GM18526 (cell line): ENCODE results near the gene XDH.

Experiments
- POLR2A ChIP-seq: IDR thresholded peaks from 3 replicates; pipeline ENCODE4 v1.6.1; 2011; ENCODE audit not compliant: insufficient read length; ENCODE audit errors: extremely low read depth

XDH gene

DNA sequence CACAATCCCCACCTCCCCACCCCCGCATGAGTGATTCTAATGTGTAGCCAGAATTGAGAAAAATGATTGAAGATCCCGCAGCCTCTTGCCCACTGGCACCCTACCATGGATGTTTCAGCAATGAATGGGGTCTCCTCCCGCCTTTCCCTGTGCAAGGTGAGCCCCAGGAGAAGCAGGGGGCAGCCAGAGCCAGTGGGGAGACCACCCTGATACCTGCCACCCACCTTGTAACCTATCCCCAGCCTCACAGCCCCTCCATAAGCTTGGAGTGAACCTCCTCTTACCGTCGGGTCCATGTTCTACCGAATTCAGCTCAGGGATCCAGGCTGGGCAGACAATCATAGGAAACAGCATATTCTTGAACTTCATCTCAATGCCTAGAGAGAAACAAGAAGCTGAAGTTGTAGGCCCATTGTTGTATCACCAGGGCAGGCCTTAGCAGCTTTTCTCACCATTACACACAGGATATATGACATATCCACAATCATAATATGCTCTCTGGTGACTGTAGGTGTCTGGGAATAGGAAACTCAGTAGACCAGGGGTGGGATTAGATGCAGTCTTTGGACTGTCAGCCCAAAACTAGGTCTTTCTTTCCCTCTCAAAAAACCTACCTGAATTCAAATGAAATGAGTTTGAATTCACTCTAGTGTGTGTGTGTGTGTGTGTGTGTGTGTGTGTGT lies 30.9 kb downstream of the XDH start:
- no peak for TF ChIP-seq POLR2A

DNA sequence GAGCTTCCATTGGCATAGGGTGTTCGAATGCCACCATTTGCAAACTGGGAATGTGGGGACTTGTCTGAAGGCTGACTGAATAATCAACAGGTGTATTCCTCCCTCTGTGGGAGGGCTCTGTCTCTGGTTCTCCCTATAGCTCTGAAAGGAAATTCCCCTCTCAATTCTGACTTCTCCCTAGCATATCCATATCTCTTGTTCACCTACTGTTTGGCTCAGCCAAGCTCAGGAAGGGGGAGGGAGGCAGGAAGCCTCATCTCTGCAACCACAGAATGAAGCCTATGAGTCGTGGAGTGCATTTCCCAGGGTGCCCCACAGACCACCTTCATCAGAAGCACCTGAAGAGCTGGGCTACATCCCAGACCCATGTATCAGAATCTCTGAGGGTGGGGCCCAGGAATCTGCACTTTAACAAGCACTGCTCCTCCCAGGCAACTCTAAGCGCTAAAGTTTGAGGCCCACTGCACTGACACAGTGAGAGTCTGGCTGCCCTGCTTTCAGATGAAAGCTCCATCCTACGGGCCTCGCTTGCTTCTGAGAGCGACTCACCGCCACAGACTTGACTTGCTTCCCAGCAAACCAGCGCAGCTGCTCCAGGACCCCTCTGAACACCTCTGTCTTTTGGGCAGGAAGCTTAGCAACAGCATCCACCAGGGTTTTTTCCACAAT lies 32.0 kb downstream of the XDH start:
- TF ChIP-seq POLR2A, result no peak

DNA sequence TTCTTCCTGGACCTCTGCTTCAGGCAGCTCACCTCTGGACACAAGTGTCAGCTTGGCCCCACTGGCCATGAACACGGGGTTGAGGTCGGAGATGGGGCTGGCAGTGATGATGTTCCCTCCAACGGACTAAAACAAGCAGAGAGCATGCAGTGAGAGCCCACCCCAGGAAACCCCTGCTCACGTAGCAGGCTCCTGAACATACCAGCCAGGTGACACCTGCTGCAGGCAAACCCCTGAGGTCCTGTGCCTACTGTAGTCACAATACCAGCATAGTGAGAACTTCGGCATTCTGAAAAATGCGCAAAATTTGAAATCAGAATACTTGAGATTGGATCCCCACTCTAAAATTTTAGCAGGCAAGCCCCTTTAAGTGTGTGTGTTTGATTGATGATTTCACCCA lies 32.9 kb downstream of the XDH start:
- no peak for TF ChIP-seq POLR2A

DNA sequence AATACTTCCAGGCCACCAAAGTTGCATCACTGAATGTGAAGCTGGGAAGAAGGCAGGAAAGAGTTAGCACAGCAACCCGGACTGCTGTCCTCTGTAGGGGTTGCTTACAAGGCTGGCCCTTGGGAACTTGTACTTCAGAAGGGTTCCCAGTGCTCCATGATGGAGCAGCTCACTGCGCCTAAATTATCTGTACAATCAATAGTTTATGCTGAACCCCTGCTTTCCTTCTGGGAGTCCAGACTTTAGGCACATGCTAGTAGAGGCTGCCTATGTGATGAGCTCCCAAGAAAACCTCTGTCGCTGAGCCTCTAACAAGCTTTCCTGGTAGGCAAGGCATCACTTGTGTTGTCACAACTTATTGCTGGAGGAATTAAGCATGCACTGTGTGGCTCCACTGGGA lies 34.3 kb downstream of the XDH start:
- TF ChIP-seq POLR2A, result no peak

DNA sequence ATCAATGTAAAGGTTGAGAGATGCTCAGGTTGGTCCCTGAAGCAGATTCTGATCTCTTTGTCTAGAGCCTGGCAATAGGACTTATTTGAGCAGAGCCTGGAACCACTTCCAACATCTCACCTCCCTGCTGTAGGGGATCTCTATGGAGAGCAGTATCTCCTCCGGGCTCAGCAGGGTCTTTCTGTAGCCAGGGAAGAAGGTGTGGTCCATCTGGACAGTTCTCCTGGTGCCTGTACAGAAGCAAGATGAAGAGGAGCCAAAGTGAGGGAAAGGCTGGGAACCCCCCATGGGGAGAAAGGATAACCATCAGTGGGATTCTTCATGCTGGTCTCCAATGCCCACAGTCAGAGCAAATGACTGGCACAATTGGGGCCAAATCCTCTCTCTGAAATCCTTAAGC lies 34.8 kb downstream of the XDH start:
- TF ChIP-seq POLR2A, result no peak

DNA sequence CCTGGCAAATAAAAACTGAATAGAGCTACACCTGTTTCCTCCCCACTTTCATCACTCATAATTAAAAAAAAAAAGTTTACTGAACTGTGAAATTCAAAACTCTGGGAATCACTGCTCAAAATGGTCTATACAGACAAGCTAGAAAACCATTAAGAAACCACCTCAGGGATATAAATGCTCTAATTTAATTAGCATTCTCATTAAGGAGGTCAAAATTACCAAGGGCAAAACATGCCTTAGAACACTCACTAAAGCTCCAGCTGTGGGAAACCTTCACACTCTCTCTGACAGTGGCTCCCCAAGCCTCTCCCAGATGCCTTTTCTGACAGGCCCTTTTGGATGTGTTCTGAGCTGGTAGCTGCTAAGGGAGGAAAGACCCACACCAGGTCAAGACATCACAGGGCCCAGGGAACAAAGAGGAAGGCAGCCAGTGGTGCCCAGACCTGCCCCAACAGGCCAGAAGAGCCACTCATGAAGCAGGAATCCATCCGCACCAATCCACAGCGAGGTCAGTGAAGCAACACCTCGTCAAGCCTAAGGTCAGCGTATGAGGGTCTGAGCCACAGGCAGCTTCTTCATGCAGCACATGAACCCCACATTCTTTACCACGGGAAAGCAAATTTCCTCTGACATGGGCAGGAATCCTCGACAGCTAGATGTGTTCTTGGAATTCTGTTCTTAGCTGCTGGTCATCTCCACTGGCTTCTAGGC lies 35.6 kb downstream of the XDH start:
- TF ChIP-seq POLR2A, result no peak

DNA sequence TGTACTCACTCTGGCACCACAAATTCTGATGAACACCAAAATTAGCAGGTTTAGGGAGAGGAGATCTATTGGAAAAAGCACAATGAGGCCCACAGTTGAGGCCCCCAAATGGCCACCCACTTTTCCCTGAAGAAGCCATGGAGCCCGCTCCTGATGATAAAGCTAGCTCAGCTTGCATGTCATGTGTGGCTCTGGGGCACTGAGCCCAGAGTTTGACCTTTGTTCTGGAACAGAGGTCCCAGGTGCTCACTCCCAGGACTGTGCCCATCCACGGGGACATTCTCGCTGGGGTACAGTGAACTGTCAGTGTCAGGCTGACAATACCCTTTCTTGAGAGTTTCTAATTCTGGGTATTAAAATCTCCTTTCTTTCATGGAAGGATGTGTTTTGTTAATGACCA lies 36.2 kb downstream of the XDH start:
- TF ChIP-seq POLR2A, result no peak

DNA sequence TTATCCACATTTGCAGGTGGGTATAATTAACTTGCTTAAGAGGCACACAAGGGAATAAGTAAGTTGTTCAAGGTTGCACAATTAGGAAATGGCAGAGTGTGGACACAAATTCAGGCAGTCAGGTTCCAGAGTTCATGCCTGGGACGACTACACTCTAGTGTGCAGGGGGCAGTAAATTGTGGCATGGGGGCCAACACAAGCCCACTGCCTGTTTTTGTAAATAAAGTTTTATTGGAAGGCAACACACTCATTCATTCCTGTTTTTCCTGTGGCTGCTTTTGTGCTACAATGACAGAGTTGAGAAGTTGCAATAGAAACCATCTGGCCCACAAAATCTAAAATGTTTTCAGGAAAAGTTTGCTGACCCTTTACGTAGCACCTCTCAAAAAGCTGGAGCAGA lies 41.4 kb downstream of the XDH start:
- no peak for TF ChIP-seq POLR2A

DNA sequence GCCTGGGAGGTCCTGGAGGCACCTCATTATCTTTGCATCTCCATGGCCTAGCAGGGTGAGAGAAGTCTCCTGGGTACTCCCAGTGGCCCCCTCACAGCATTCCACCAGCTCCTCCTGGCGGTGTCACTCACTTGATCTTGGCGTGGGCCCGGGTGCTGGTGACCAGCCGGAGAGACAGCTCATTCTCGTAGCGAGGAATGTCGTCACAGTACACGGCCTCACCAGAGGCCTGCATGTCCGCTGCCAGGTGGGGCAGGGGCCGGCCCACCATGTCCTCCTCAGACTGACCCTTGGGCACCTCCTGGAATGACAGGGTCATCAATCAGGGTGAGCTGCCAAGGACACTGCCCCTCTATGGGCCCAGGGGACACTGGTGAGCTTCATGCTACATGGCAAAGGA lies 42.4 kb downstream of the XDH start:
- no peak for TF ChIP-seq POLR2A

DNA sequence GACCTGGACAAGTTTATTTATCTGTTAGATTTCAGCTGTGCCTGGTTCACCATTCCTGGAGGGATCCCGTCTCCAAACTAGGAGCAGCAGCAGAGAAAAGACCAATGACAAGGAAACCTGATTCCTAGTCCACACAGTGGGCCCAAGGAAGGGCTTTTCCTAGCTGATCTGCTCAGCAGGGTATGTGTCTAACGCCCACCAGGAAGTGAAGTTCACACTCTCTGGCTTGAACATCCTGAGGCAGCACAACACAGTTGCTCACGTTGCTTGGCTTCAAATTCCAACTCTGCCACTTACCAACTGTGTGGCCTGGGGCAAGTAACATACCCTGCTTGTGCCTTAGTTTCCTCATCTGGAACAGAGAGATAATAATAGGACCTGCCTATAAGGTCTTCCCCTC lies 42.9 kb downstream of the XDH start:
- TF ChIP-seq POLR2A, result no peak

DNA sequence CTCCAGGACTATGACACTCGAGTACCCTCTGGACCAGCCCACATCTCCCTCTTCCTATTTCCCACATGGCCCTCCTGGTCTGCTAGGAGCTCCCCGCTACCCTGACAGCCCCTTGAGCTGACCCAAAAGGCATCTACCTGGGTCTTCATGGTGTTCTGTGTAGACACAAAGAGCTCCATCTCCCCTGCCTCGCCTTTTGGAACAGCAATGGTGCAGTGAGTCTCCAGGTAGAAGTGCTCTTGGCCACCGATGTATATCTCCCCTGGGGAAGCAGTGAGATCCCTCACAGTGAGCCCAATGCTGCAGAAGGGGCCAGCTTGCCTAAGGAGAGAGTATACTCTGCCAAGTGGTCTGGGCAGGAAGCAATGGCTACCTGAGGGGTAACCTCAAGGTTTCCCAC lies 47.8 kb downstream of the XDH start:
- no peak for TF ChIP-seq POLR2A

DNA sequence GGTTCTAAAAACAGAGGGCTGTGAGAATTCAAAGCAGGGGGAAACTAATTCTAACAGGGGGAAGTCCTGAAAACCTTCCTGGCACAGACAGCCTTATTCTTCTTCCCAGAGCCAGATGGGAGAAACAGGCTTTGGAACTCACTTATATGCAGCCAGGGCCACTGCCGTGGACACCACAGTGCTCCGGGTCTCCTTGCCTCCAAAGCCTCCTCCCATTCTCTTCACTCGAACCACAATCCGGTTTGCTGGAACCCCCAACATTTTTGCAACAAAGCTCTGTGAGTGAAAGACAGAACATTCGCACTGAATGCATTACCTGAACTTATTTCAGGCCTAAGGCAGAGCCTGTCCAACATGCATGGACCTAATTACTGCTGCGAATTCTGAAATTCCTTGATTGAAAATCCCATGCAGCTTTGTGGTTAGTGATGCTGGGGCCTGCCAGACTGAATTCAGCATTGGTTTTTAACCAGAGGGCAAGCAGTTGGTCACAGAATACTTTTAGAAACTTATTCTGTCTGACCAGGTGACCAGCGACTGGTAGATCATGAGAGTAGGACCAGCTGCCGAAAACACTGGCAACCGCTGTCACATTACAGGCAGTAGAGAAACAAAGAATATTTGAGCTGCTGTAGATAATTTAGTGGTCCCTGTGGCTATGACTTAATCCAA lies 48.6 kb downstream of the XDH start:
- no peak for TF ChIP-seq POLR2A

DNA sequence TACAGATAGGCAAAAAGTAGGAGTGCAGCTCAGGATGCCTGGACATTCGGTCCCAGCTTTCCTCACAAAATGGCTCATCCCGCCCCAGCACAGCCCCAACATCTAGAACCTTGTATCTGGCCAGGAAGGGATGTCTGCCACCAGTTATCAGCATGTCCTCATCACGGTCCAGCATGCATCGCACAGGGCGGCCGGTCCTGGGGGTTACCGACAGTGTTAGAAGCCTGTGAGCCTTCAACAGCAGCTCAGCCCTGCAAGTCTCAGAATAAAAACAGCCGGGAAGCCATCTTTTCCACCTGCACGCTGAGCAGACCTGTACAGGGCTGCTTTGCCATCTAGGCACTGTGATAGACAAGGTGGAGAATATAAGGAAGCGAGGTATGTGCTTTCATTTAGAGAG lies 49.2 kb downstream of the XDH start:
- TF ChIP-seq POLR2A, result no peak

DNA sequence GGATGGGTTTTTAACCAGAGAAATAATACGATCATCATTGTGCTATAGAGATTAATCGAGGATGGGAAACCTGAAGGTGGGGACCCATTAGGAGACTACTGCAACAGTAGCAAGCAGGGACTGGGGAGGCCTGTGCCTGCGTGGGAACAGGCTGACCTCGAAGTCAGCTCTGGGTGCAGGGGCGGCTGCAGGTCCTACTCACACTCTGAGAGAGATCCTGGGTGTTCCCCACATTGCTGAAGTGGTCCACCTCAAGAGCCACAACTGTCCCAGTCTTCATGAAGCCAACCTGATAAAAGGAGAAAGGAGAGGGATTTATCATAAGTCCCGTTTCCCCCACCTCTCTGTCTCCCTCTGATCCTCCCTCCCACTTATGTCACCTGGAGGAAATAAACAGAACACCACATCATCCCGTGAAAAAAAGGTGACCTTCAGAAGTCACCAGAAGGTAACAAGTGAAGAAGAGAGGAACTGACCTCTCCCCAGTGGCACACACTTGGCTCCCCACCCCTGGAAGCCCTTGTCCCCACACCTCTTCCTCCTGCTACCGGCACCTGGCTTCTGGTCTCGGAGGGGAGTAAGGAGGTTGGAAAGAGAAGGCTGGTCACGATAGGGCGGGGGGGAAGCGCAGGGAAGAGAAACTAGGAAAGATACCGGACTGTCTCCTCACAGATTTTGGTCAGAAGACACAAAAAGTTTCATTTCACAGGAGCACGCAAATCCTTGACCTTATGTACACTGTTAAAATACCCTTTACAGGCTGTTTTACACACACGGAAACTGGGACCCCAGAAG lies 50.4 kb downstream of the XDH start:
- no peak for TF ChIP-seq POLR2A

DNA sequence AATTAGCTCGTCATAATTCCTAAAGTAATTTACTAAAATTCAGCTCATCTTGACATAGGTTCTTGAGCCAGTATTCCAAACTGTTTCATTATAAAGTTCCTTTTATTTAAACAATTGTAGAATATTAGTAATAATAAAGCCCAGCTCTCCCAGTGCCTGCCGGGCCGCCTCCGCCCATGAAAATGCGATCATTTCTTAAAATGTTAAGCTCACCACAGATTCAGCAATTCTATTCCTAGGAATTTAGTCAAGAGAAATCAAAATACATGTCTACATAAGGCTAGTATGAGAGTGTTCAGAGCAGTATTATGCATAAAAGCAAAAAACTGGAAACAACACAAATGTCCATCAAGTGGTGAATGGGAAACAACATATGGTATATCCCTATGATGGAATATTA lies 52.0 kb downstream of the XDH start:
- TF ChIP-seq POLR2A, result no peak

DNA sequence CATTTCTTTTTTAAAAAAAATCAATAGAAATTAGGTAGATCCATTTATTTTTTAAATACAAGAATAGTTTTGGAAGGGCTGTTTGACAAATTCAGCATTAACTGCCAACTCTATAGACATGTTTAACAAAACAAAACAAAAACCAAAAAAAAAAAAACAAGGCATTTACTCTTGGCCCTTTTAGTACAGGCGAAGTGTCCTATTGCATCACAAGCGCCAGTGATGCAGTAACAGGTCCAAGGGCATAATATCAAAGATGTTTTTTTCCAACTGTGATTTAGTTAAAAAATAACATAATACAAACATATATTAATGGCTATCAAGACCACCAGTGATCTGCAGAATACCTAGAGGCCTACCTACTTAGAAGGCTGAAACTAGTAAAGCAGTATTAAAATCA lies 55.3 kb downstream of the XDH start:
- no peak for TF ChIP-seq POLR2A

DNA sequence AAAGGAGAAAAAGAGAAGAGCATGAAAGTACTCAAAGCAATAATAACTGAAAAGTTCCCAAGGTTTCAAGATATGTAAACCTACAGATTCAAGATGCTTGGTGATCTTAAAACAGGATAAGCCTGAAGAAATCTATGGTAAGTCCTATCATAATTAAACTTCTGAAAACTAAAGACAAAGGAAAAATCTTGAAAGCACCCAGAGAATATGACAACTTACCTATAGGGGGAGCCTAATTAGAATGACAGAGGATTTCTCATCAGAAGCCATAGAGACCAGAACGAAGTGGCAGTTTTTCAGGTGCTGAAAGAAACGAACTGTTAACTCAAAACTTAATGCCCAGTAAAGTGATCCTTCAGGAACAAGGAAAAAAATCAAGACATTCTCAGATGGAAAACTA lies 59.7 kb downstream of the XDH start:
- no peak for TF ChIP-seq POLR2A
